ENCODE data around the gene MAT2B. TPM values are rescaled to one million over a fixed set of nuclear protein-coding genes. Genes with fewer than 3 reads are reported as not detected.

MAT2B gene
- total RNA-seq, 2 experiments from 2014 or later = 98.7 to 101 TPM

GRCh38 chr5:163478126-163478981 lies 27.1 kb upstream of the MAT2B start:
- no peaks in the 10 kb centered on the region for H3K9me3 Mint-ChIP-seq
- H3K27ac Mint-ChIP-seq = no peak overlapping the region
- H3K27me3 Mint-ChIP-seq = no peaks in the 10 kb centered on the region
- ATAC-seq (ENCODE audit: low read depth) (no peak), DNase-seq (no peak)
- POLR2A ChIA-PET = interaction anchor here (1.0 kb wide), 1 partner anchor 19 kb away, joined by 3 read pairs; no protein-coding TSS in a partner anchor
- H3K36me3 Mint-ChIP-seq = peaks cover 45% of the 10 kb centered on the region
- H3K4me1 Mint-ChIP-seq = peaks cover 2% of the 10 kb centered on the region
- H3K4me3 Mint-ChIP-seq = no peak overlapping the region

GRCh38 chr5:163478982-163479271 lies 26.5 kb upstream of the MAT2B start:
- ATAC-seq (ENCODE audit: low read depth) (no peak), DNase-seq (no peak)
- Mint-ChIP-seq H3K9me3 (no peaks in the 10 kb centered on the region), H3K4me1 (peaks cover 2% of the 10 kb centered on the region), H3K27ac (no peak overlapping the region), H3K36me3 (peaks cover 42% of the 10 kb centered on the region), H3K27me3 (no peaks in the 10 kb centered on the region), H3K4me3 (no peak overlapping the region)
- POLR2A ChIA-PET = no interaction called here

- Mint-ChIP-seq H3K27me3 (no peaks in the 10 kb centered on the region), H3K9me3 (no peaks in the 10 kb centered on the region), H3K4me3 (no peak overlapping the region), H3K27ac (no peak overlapping the region), H3K4me1 (no peaks in the 10 kb centered on the region), H3K36me3 (peaks cover 40% of the 10 kb centered on the region)
- POLR2A ChIA-PET = interaction anchor here (3.9 kb wide), 1 partner anchor 28 kb away, joined by 18 read pairs; the partner anchor contains the start of genes HMMR and NUDCD2
- no peak for DNase-seq
- no peak for ATAC-seq (ENCODE audit: low read depth)
Measured at GRCh38 chr5:163489055-163489744, 16.2 kb upstream of the MAT2B start.

DNA sequence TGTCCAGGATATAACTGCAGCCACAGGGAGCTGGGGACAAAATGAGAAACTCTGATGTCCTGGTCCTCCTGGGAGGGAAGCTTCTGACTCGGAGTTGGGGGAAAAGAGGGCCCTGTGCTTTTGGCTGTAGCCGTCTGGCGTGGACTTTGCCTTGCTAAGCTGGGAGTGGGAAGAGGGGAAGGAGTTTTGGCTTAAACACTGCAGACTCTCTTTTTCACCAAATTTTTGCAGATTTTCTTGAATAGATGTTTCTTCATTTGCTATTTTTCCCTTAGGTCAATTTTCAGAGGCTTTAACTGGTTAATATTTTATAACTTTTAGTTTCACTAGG lies 15.7 kb upstream of the MAT2B start:
- Mint-ChIP-seq H3K9me3 (no peaks in the 10 kb centered on the region), H3K36me3 (peaks cover 37% of the 10 kb centered on the region), H3K27me3 (no peaks in the 10 kb centered on the region), H3K4me1 (no peaks in the 10 kb centered on the region), H3K27ac (peak overlapping the region; percentile 26), H3K4me3 (no peak overlapping the region)
- ATAC-seq (ENCODE audit: low read depth) (no peak), DNase-seq (no peak)
- POLR2A ChIA-PET = interaction anchor here (3.9 kb wide), 1 partner anchor 29 kb away, joined by 18 read pairs; the partner anchor contains the start of genes HMMR and NUDCD2

- DNase-seq (no peak), ATAC-seq (ENCODE audit: low read depth) (no peak)
- H3K27me3 Mint-ChIP-seq = no peaks in the 10 kb centered on the region
- peaks cover 3% of the 10 kb centered on the region for H3K36me3 Mint-ChIP-seq
- no peaks in the 10 kb centered on the region for H3K4me1 Mint-ChIP-seq
- POLR2A ChIA-PET = interaction anchor here (1.0 to 1.6 kb wide), 2 partner anchors 9 to 36 kb away, joined by 3 to 5 read pairs; partner anchors contain the start of genes HMMR, MAT2B and NUDCD2
- no peak overlapping the region for H3K4me3 Mint-ChIP-seq
- H3K27ac Mint-ChIP-seq = no peak overlapping the region
- no peaks in the 10 kb centered on the region for H3K9me3 Mint-ChIP-seq
Measured at GRCh38 chr5:163496286-163496685, 9.1 kb upstream of the MAT2B start.

GRCh38 chr5:163497315-163497714 lies 8.1 kb upstream of the MAT2B start:
- POLR2A ChIA-PET = interaction anchor here (1.0 kb wide), 1 partner anchor 37 kb away, joined by 3 read pairs; the partner anchor contains the start of genes HMMR and NUDCD2
- Mint-ChIP-seq H3K4me1 (no peaks in the 10 kb centered on the region), H3K4me3 (no peak overlapping the region), H3K27ac (no peak overlapping the region), H3K36me3 (peaks cover 2% of the 10 kb centered on the region), H3K9me3 (no peaks in the 10 kb centered on the region), H3K27me3 (no peaks in the 10 kb centered on the region)
- DNase-seq (no peak), ATAC-seq (ENCODE audit: low read depth) (no peak)

DNA sequence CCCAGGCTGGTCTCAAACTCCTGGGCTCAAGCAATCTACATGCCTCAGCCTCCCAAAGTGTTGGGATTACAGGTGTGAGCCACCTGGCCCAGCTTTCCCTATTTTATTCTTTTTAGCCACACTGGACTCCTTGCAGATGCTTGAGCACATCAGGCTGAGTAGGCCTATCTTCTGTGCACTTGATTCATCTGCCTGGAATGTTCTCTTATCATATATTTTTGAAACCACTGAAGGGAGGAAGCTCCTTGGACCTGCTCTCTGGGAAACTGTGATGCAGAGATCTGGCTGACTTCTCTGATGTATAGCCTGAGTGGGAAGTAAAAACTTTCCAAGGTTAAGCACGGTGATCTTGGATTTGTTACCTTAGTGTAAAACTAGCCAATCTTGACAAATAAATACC lies 6.5 kb upstream of the MAT2B start:
- Mint-ChIP-seq H3K9me3 (no peaks in the 10 kb centered on the region), H3K4me1 (peaks cover 6% of the 10 kb centered on the region), H3K27ac (no peak overlapping the region), H3K36me3 (peaks cover 2% of the 10 kb centered on the region), H3K27me3 (no peaks in the 10 kb centered on the region), H3K4me3 (no peak overlapping the region)
- POLR2A ChIA-PET = interaction anchor here (2.0 kb wide), 1 partner anchor 38 kb away, joined by 11 read pairs; the partner anchor contains the start of genes HMMR and NUDCD2
- DNase-seq (no peak), ATAC-seq (ENCODE audit: low read depth) (no peak)

- peaks cover 9% of the 10 kb centered on the region for H3K4me1 Mint-ChIP-seq
- no peaks in the 10 kb centered on the region for H3K36me3 Mint-ChIP-seq
- peak overlapping the region; percentile 81 for H3K27ac Mint-ChIP-seq
- peak overlapping the region; percentile 95 for H3K4me3 Mint-ChIP-seq
- H3K9me3 Mint-ChIP-seq = no peaks in the 10 kb centered on the region
- no peaks in the 10 kb centered on the region for H3K27me3 Mint-ChIP-seq
- no peak for ATAC-seq (ENCODE audit: low read depth)
- POLR2A ChIA-PET = interaction anchor here (9.6 kb wide), 1 partner anchor 42 kb away, joined by 177 read pairs; the partner anchor contains the start of genes HMMR and NUDCD2
- no peak for DNase-seq
Measured at GRCh38 chr5:163502521-163502920, 2.9 kb upstream of the MAT2B start.

DNA sequence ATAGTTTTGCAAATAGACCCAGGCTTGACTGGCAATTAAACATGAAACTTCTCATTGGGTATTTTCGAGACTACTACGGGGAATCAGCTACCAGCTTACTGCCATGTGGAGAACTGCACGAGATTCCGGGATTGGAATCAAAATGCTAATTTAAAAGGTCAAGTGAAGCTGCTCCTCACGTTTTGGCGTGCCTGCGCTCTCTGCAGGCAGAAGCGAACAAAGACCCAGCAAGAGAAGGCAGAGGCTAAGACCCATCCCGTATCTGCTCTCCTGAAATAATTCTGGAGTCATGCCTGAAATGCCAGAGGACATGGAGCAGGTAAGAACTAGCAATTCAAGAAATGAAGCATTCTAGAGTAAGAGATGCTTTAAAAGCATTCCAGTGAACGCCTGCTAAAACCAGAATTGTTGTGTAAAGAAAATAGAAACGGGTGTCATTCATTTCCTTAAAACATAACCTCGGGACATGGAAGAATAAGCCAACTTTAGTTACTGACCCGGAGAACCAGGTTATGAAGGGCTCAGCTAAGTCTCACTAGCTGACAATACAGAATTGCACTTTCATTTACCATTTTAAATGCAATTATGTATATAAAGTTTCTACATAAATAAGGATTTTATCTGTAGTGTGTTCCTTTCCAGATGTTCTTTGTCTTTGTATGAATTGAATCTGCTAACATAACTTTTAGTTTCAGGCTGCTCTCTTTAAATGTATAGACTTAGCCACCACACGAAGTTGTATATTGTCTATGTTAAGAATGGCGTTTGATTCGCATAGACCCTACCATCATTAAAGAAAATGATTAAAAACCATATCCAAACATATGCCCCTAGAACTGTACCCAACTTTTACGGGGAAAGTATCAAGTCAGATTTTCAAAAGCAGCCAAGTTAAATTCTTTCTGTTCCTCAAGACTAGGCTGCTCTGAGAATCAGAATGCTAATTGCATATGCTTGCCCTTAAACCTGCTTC lies 2.0 kb upstream of the MAT2B start:
- POLR2A ChIA-PET = interaction anchor here (9.6 kb wide), 1 partner anchor 43 kb away, joined by 177 read pairs; the partner anchor contains the start of genes HMMR and NUDCD2
- no peak for ATAC-seq (ENCODE audit: low read depth)

DNA sequence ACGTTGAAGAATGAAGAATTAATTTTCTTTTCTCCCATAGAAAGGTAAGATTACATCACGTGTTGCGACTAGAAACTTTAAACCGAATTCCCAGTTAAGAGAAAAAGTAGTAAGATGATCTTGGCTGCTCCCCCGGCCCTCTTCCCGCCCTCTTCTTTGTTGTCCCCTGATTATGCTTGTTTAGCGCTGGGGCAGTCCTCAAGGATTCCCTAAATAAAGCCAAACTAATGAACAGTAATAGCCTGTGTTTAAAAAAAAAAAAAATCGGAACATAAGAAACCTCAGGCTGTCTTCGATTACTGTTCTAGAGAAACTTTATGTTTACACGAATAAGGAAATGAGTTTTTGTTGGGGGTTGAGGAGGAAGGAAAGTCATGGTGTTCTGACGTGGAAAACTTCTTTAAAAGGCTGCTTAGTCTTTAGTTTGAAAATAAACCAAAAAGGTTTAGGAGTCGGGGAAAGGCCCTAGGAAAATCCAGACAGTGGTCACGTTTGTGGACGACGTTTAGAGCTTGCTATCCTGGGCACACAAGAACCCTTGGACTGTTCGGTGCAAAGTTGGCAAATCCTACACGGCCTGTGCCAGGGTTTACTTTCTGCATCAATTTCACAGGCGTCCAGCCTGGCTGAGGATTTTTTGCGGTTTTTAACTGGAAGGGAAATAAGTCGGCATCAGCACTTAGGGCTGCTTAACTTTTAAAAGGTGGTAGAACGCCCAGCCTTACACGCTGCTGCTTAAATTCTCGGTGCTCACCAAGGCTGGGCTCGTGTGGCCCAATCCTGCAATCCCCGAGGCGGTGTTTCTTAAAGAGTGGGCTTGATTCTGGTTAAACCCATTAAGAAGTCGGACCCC lies 1.1 kb upstream of the MAT2B start:
- DNase-seq = peak; percentile 41
- Mint-ChIP-seq H3K4me1 (peaks cover 22% of the 10 kb centered on the region), H3K9me3 (no peaks in the 10 kb centered on the region), H3K36me3 (peaks cover 5% of the 10 kb centered on the region), H3K27ac (peak overlapping the region; percentile 97), H3K27me3 (no peaks in the 10 kb centered on the region), H3K4me3 (peak overlapping the region; percentile 95)
- no peak for ATAC-seq (ENCODE audit: low read depth)
- POLR2A ChIA-PET = interaction anchor here (0.5 to 9.6 kb wide), 5 partner anchors 8 to 66 kb away, joined by 5 to 177 read pairs (median 6); partner anchors contain the start of genes CCNG1, HMMR and NUDCD2

More for the DNA sequence above, 2.0 kb upstream of the MAT2B start:
- Mint-ChIP-seq H3K4me1 (peaks cover 17% of the 10 kb centered on the region), H3K4me3 (peak overlapping the region; percentile 95), H3K9me3 (no peaks in the 10 kb centered on the region), H3K27me3 (no peaks in the 10 kb centered on the region), H3K27ac (peak overlapping the region; percentile 97), H3K36me3 (peaks cover 1% of the 10 kb centered on the region)
- no peak for DNase-seq

DNA sequence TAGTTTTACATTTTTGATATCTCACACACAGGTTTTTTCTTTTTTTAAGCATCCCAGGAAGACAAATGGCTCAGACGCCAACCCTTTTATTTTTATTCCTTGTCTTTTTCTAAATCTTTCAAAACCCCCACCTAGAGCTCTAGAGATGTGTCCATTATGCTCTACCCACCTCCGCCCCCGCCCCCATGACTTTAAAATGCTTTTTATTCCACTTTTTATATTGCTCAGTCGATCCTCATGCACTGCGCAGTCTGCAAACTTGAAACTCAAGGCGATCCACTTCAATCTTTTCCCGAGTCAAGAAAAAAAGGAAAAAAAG lies 411 bp upstream of the MAT2B start:
- peak overlapping the region; percentile 95 for H3K4me3 Mint-ChIP-seq
- peak; percentile 7 for ATAC-seq (ENCODE audit: low read depth)
- H3K27me3 Mint-ChIP-seq = no peaks in the 10 kb centered on the region
- no peak for DNase-seq
- H3K9me3 Mint-ChIP-seq = no peaks in the 10 kb centered on the region
- peak overlapping the region; percentile 97 for H3K27ac Mint-ChIP-seq
- H3K36me3 Mint-ChIP-seq = peaks cover 5% of the 10 kb centered on the region
- H3K4me1 Mint-ChIP-seq = peaks cover 28% of the 10 kb centered on the region
- POLR2A ChIA-PET = interaction anchor here (0.5 to 9.6 kb wide), 8 partner anchors 9 to 67 kb away, joined by 3 to 177 read pairs (median 6); partner anchors contain the start of genes CCNG1, HMMR and NUDCD2

- Mint-ChIP-seq H3K4me3 (peak overlapping the region; percentile 95), H3K9me3 (no peaks in the 10 kb centered on the region), H3K27ac (peak overlapping the region; percentile 97), H3K36me3 (peaks cover 8% of the 10 kb centered on the region), H3K27me3 (no peaks in the 10 kb centered on the region), H3K4me1 (peaks cover 31% of the 10 kb centered on the region)
- ATAC-seq (ENCODE audit: low read depth) = peak; percentile 4
- POLR2A ChIA-PET = interaction anchor here (1.0 to 9.6 kb wide), 8 partner anchors 10 to 69 kb away, joined by 3 to 177 read pairs (median 6); partner anchors contain the start of genes CCNG1, HMMR and NUDCD2
- DNase-seq = no peak
Measured at GRCh38 chr5:163506095-163506457, 657 bp downstream of the MAT2B start.

Measured in activated naive CD8-positive, alpha-beta T cell treated with anti-CD3 and anti-CD28 coated beads, Interleukin-2, amount 10 ng/mL, durations not matched to agents 7 days and 5 days (primary cell).